Measurements from ENCODE around the gene TNIK. TPM values are rescaled to one million over a fixed set of nuclear protein-coding genes. Genes with fewer than 3 reads are reported as not detected.
A peak's percentile ranks its signal among the peaks of the same experiment; 100 is the strongest.

The TNIK gene
- total RNA-seq, 1 experiment from 2014 or later = 7.0 TPM

GRCh38 chr3:171054921-171055320, 405.3 kb downstream of the TNIK start:
- intact Hi-C loops (cut with micrococcal nuclease) = loop anchor here (2.0 to 5.0 kb wide), 4 partner anchors 52 to 407 kb away; partner anchors contain the start of gene TNIK
- CTCF ChIA-PET = interaction anchor here (0.6 to 1.0 kb wide), 3 partner anchors 97 to 512 kb away, joined by 3 to 4 read pairs (median 3); no protein-coding TSS in a partner anchor
- BruUV-seq (replicated peaks) = no TSS peak

GRCh38 chr3:171054231-171054630, 406.0 kb downstream of the TNIK start:
- TF ChIP-seq, protein P1, sequence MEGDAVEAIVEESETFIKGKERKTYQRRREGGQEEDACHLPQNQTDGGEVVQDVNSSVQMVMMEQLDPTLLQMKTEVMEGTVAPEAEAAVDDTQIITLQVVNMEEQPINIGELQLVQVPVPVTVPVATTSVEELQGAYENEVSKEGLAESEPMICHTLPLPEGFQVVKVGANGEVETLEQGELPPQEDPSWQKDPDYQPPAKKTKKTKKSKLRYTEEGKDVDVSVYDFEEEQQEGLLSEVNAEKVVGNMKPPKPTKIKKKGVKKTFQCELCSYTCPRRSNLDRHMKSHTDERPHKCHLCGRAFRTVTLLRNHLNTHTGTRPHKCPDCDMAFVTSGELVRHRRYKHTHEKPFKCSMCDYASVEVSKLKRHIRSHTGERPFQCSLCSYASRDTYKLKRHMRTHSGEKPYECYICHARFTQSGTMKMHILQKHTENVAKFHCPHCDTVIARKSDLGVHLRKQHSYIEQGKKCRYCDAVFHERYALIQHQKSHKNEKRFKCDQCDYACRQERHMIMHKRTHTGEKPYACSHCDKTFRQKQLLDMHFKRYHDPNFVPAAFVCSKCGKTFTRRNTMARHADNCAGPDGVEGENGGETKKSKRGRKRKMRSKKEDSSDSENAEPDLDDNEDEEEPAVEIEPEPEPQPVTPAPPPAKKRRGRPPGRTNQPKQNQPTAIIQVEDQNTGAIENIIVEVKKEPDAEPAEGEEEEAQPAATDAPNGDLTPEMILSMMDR (conservative IDR thresholded peaks at IDR 0.05; ENCODE audit: low read depth, low read length) = no peak
- TF ChIP-seq EZH2phosphoT487 (IDR thresholded peaks at IDR 0.05; ENCODE audit: borderline replicate concordance, low read length) (no peak), EZH2 (IDR thresholded peaks at IDR 0.05; ENCODE audit: low read length, unreplicated experiment) (no peak)
- Histone ChIP-seq H3K27ac (ENCODE audit: low read length) (no peak overlapping the region), H3K36me3 (ENCODE audit: low read depth, low read length) (no peaks in the 10 kb centered on the region), H3F3A (ENCODE audit: low read length, unreplicated experiment) (no peaks in the 10 kb centered on the region), H3K4me1 (ENCODE audit: insufficient read depth, low read length) (peaks cover 31% of the 10 kb centered on the region), H3K79me2 (ENCODE audit: low read length) (no peaks in the 10 kb centered on the region), H3K9me2 (replicated peaks; ENCODE audit: low read length) (no peaks in the 10 kb centered on the region), H3K9ac (ENCODE audit: low read length) (no peak overlapping the region), H2AFZ (ENCODE audit: low read length) (no peak overlapping the region), H3K4me2 (ENCODE audit: low read length) (no peak overlapping the region), H3K4me3 (ENCODE audit: low read length) (no peak overlapping the region), H3K9me3 (ENCODE audit: low read length) (no peaks in the 10 kb centered on the region), H3K27me3 (ENCODE audit: low read length) (no peaks in the 10 kb centered on the region), H4K20me1 (ENCODE audit: low read length) (no peaks in the 10 kb centered on the region)
- POLR2A ChIA-PET (ENCODE audit: unreplicated experiment) = no interaction called here
- CTCF ChIA-PET = no interaction called here
- intact Hi-C loops (cut with micrococcal nuclease) = loop anchor here (2.0 kb wide), 1 partner anchor 129 kb away; no protein-coding TSS in a partner anchor
- DNase-seq (no peak), ATAC-seq (no peak)
- BruUV-seq (replicated peaks) = no TSS peak

More at GRCh38 chr3:171054921-171055320, 405.3 kb downstream of the TNIK start:
- H3K27me3 ChIP-seq (ENCODE audit: low read length) = no peaks in the 10 kb centered on the region
- H3K4me1 ChIP-seq (ENCODE audit: insufficient read depth, low read length) = peaks cover 31% of the 10 kb centered on the region
- H3K36me3 ChIP-seq (ENCODE audit: low read depth, low read length) = no peaks in the 10 kb centered on the region
- no peaks in the 10 kb centered on the region for H4K20me1 ChIP-seq (ENCODE audit: low read length)
- H3K4me3 ChIP-seq (ENCODE audit: low read length) = peak overlapping the region; percentile 16; the same call in 1 of the 2 replicates
- ATAC-seq (peak; percentile 13; the same call in 1 of the 2 replicates), DNase-seq (peak; percentile 12)
- H3K9me2 ChIP-seq (replicated peaks; ENCODE audit: low read length) = no peaks in the 10 kb centered on the region
- H3F3A ChIP-seq (ENCODE audit: low read length, unreplicated experiment) = no peaks in the 10 kb centered on the region
- peak overlapping the region; percentile 88 for H3K27ac ChIP-seq (ENCODE audit: low read length)
- no peak overlapping the region for H2AFZ ChIP-seq (ENCODE audit: low read length)
- POLR2A ChIA-PET (ENCODE audit: unreplicated experiment) = interaction anchor here (0.5 to 0.7 kb wide), 3 partner anchors 110 to 1412 kb away, joined by 3 to 4 read pairs (median 3); no protein-coding TSS in a partner anchor
- H3K9ac ChIP-seq (ENCODE audit: low read length) = peak overlapping the region; percentile 17
- no peaks in the 10 kb centered on the region for H3K9me3 ChIP-seq (ENCODE audit: low read length)
- no peaks in the 10 kb centered on the region for H3K79me2 ChIP-seq (ENCODE audit: low read length)
- peak overlapping the region; percentile 76 for H3K4me2 ChIP-seq (ENCODE audit: low read length)
- TF ChIP-seq EZH2 (IDR thresholded peaks at IDR 0.05; ENCODE audit: low read length, unreplicated experiment) = no peak
- no peak for TF ChIP-seq EZH2phosphoT487 (IDR thresholded peaks at IDR 0.05; ENCODE audit: borderline replicate concordance, low read length)
- TF ChIP-seq, protein P1 (conservative IDR thresholded peaks at IDR 0.05; ENCODE audit: low read depth, low read length) = no peak

DNA sequence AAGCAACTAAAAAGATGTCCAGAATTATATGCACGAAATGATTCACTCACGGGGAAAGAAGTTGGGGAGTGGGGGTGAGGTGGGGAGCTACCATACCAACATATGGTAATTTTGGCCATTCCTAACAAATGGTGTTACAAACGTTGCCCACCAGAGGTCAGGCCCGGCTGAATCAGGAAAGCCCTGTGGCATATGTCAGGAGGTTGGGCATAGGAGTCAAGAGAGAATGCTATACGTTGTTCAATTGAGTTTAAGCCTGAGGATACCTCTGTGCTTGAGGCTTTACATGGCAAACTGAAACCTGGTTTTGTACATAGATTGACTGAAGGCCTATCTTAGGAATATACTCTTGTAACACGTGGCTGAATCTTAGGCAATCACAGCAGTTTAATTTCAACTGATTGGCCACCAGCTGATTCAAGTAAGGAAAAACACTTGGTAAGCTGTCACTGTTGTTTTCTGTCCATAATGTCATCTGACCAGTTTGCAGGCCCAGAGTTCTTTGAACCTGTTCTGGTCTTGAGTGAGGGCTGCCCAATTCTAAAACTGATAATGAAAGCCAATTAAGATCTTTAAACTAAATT, 410.3 kb downstream of the TNIK start:
- no peaks in the 10 kb centered on the region for H3K27me3 ChIP-seq (ENCODE audit: low read length)
- POLR2A ChIA-PET (ENCODE audit: unreplicated experiment) = interaction anchor here (0.5 kb wide), 1 partner anchor 55 kb away, joined by 3 read pairs; no protein-coding TSS in a partner anchor
- peak overlapping the region; percentile 10; the same call in 1 of the 2 replicates for H2AFZ ChIP-seq (ENCODE audit: low read length)
- peak; percentile 81 for DNase-seq
- H3K36me3 ChIP-seq (ENCODE audit: low read depth, low read length) = no peaks in the 10 kb centered on the region
- no peak overlapping the region for H3K4me2 ChIP-seq (ENCODE audit: low read length)
- no peaks in the 10 kb centered on the region for H3F3A ChIP-seq (ENCODE audit: low read length, unreplicated experiment)
- H3K79me2 ChIP-seq (ENCODE audit: low read length) = no peaks in the 10 kb centered on the region
- no peaks in the 10 kb centered on the region for H3K9me3 ChIP-seq (ENCODE audit: low read length)
- CTCF ChIA-PET = interaction anchor here (0.5 to 1.3 kb wide), 9 partner anchors 15 to 517 kb away, joined by 3 to 4 read pairs (median 3); no protein-coding TSS in a partner anchor
- H3K9ac ChIP-seq (ENCODE audit: low read length) = no peak overlapping the region
- no peak overlapping the region for H3K4me3 ChIP-seq (ENCODE audit: low read length)
- no peak for TF ChIP-seq EZH2 (IDR thresholded peaks at IDR 0.05; ENCODE audit: low read length, unreplicated experiment)
- TF ChIP-seq, protein P1 (conservative IDR thresholded peaks at IDR 0.05; ENCODE audit: low read depth, low read length) = peak; percentile 90
- TF ChIP-seq EZH2phosphoT487 (IDR thresholded peaks at IDR 0.05; ENCODE audit: borderline replicate concordance, low read length) = no peak
- intact Hi-C loops (cut with micrococcal nuclease) = loop anchor here (1.0 kb wide), 3 partner anchors 89 to 516 kb away; no protein-coding TSS in a partner anchor
- H4K20me1 ChIP-seq (ENCODE audit: low read length) = no peaks in the 10 kb centered on the region
- peak; percentile 98 for ATAC-seq
- no peak overlapping the region for H3K27ac ChIP-seq (ENCODE audit: low read length)
- peaks cover 9% of the 10 kb centered on the region for H3K4me1 ChIP-seq (ENCODE audit: insufficient read depth, low read length)
- H3K9me2 ChIP-seq (replicated peaks; ENCODE audit: low read length) = no peaks in the 10 kb centered on the region
- BruUV-seq (replicated peaks) = no TSS peak
